Activated naive CD4-positive, alpha-beta T cell treated with anti-CD3 and anti-CD28 coated beads, Interleukin-2, amount 50 U/mL, for 72 hours (primary cell): ENCODE measurements around the gene PARP12. TPM values are rescaled to one million over a fixed set of nuclear protein-coding genes. Genes with fewer than 3 reads are reported as not detected.
"Not testable (repeated sequence)": the region's sequence is repeated elsewhere in the genome, so short reads cannot be mapped to it uniquely, and the experiment has no call there.

Source experiments
- ATAC-seq, 2 donors: fragments of 150-1000 bp; cut with Tn5 transposase; 2 replicates each; pipeline ENCODE4 v1.10.0; 2021; ENCODE audit warnings: mild to moderate bottlenecking in 2 of 2, moderate library complexity in 2 of 2
- DNase-seq, 2 donors: peaks; one replicate each; pipeline ENCODE4 v3.0.0; 2021 to 2022; ENCODE audit warnings: low spot score in 2 of 2
- H3K27ac Mint-ChIP-seq, 2 donors: one replicate each; pipeline ENCODE4 v1.8.0; 2022; ENCODE audit warnings: mild to moderate bottlenecking in 2 of 2, mixed read lengths in 2 of 2
- H3K36me3 Mint-ChIP-seq, 2 donors: one replicate each; pipeline ENCODE4 v1.8.0; 2022; ENCODE audit warnings: mixed read lengths in 2 of 2
- H3K9me3 Mint-ChIP-seq, 2 donors: one replicate each; pipeline ENCODE4 v1.8.0; 2022; ENCODE audit warnings: mixed read lengths in 2 of 2
- total RNA-seq, 2 donors: library from RNA; stranded (reverse); gene quantifications; one replicate each; pipeline ENCODE4 v1.2.3, GENCODE V29; 2022

PARP12 gene, protein sequence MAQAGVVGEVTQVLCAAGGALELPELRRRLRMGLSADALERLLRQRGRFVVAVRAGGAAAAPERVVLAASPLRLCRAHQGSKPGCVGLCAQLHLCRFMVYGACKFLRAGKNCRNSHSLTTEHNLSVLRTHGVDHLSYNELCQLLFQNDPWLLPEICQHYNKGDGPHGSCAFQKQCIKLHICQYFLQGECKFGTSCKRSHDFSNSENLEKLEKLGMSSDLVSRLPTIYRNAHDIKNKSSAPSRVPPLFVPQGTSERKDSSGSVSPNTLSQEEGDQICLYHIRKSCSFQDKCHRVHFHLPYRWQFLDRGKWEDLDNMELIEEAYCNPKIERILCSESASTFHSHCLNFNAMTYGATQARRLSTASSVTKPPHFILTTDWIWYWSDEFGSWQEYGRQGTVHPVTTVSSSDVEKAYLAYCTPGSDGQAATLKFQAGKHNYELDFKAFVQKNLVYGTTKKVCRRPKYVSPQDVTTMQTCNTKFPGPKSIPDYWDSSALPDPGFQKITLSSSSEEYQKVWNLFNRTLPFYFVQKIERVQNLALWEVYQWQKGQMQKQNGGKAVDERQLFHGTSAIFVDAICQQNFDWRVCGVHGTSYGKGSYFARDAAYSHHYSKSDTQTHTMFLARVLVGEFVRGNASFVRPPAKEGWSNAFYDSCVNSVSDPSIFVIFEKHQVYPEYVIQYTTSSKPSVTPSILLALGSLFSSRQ
- total RNA-seq: 10 to 100 TPM; 37.0 to 57.6 TPM

GRCh38 chr7:140062528-140063299 is at the start of gene PARP12:
Gene PARP12 (minus strand): TSS chr7:140062951. CDS start chr7:140062847, 104 bp downstream.
- ATAC-seq: peak; percentile 81 to 83
- H3K27ac Mint-ChIP-seq: peak within 1 kb of the TSS; percentile 65 to 84
- peaks cover 24 to 42% of the 10 kb centered on the region in 2 donors for H3K36me3 Mint-ChIP-seq
- DNase-seq: peak; percentile 85 to 88
- H3K9me3 Mint-ChIP-seq: peaks cover 19 to 21% of the 10 kb centered on the region in 2 donors

DNA sequence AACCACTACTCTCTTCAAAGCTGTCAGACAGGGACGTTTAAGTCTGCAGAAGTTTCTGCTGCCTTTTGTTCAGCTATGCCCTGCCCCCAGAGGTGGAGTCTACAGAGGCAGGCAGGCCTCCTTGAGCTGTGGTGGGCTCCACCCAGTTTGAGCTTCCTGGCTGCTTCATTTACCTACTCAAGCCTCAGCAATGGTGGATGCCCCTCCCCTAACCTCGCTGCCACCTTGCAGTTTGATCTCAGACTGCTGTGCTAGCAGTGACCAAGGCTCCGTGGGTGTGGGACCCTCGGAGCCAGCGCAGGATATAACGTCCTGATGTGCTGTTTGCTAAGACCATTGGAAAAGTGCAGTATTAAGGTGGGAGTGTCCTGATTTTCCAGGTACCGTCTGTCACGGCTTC is 46.0 kb upstream of the PARP12 start:
- H3K36me3 Mint-ChIP-seq: peaks cover 4 to 45% of the 10 kb centered on the region in 2 donors
- not testable (repeated sequence) for H3K9me3 Mint-ChIP-seq, ATAC-seq, H3K27ac Mint-ChIP-seq, DNase-seq

GRCh38 chr7:140096459-140096858 is 33.7 kb upstream of the PARP12 start:
- ATAC-seq (no peak), DNase-seq (no peak)
- Mint-ChIP-seq H3K36me3 (peaks cover 0 to 35% of the 10 kb centered on the region in 2 donors), H3K9me3 (no peaks in the 10 kb centered on the region), H3K27ac (no peak overlapping the region)

- Mint-ChIP-seq H3K36me3 (peaks cover 0 to 37% of the 10 kb centered on the region in 2 donors), H3K9me3 (no peaks in the 10 kb centered on the region), H3K27ac (no peak overlapping the region)
- ATAC-seq: no peak
- DNase-seq: no peak
These were observed 30.6 kb upstream of the PARP12 start for GRCh38 chr7:140093375-140093774.

- Mint-ChIP-seq H3K9me3 (no peaks in the 10 kb centered on the region), H3K27ac (peak overlapping the region in 1 of 2 donors; percentile 50)
- ATAC-seq: peak; percentile 42 to 56
These were observed 22.7 kb upstream of the PARP12 start for GRCh38 chr7:140085447-140085846.

GRCh38 chr7:140084972-140085371 is 22.2 kb upstream of the PARP12 start:
- ATAC-seq (peak; percentile 78 to 79), DNase-seq (no peak)
- Mint-ChIP-seq H3K9me3 (no peaks in the 10 kb centered on the region), H3K36me3 (no peaks in the 10 kb centered on the region), H3K27ac (peak overlapping the region; percentile 25 to 50)

More at GRCh38 chr7:140085447-140085846, 22.7 kb upstream of the PARP12 start:
- H3K36me3 Mint-ChIP-seq: no peaks in the 10 kb centered on the region
- DNase-seq: no peak

GRCh38 chr7:140084142-140084655 is 21.4 kb upstream of the PARP12 start:
- peak overlapping the region in 1 of 2 donors; percentile 57 for H3K27ac Mint-ChIP-seq
- H3K36me3 Mint-ChIP-seq: no peaks in the 10 kb centered on the region
- H3K9me3 Mint-ChIP-seq: no peaks in the 10 kb centered on the region
- ATAC-seq: peak in 1 of 2 donors; percentile 49
- DNase-seq: no peak

GRCh38 chr7:140082770-140083169 is 20.0 kb upstream of the PARP12 start:
- DNase-seq (no peak), ATAC-seq (no peak)
- Mint-ChIP-seq H3K36me3 (no peaks in the 10 kb centered on the region), H3K9me3 (no peaks in the 10 kb centered on the region), H3K27ac (peak overlapping the region in 1 of 2 donors; percentile 28)

- peak overlapping the region in 1 of 2 donors; percentile 2 for H3K27ac Mint-ChIP-seq
- no peaks in the 10 kb centered on the region for H3K9me3 Mint-ChIP-seq
- no peak for DNase-seq
- no peak for ATAC-seq
- no peaks in the 10 kb centered on the region for H3K36me3 Mint-ChIP-seq
These were observed 19.1 kb upstream of the PARP12 start for GRCh38 chr7:140081774-140082425.

- Mint-ChIP-seq H3K9me3 (no peaks in the 10 kb centered on the region), H3K27ac (peak overlapping the region in 1 of 2 donors; percentile 9), H3K36me3 (no peaks in the 10 kb centered on the region)
- DNase-seq (no peak), ATAC-seq (no peak)
These were observed 18.2 kb upstream of the PARP12 start for GRCh38 chr7:140080919-140081318.

- DNase-seq: no peak
- Mint-ChIP-seq H3K27ac (peak overlapping the region in 1 of 2 donors; percentile 4), H3K36me3 (no peaks in the 10 kb centered on the region), H3K9me3 (no peaks in the 10 kb centered on the region)
- ATAC-seq: peak in 1 of 2 donors; percentile 21
These were observed 16.4 kb upstream of the PARP12 start for GRCh38 chr7:140079121-140079536.

DNA sequence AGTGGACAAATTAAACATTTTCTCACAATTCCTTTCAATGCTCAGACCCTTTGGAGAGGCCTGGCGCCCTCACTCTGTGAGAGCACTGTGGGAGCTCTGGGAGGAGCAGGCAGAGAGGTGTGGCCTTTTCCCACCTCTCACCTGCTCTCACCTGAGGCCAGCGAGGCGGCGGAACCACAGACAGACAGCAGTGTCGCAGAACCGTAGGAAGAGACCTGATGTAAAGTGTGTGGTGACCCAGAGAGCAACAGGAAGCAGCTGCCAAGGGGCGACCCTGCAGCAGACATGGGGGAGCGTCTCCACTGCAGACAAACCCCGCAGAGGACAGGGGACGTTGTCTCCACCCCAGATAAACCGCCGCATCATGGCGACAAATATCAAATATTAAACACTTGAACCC is 15.6 kb upstream of the PARP12 start:
- no peak overlapping the region for H3K27ac Mint-ChIP-seq
- no peaks in the 10 kb centered on the region for H3K9me3 Mint-ChIP-seq
- DNase-seq (no peak), ATAC-seq (no peak)
- H3K36me3 Mint-ChIP-seq: no peaks in the 10 kb centered on the region

- no peak for ATAC-seq
- peaks cover 0 to 5% of the 10 kb centered on the region in 2 donors for H3K9me3 Mint-ChIP-seq
- H3K27ac Mint-ChIP-seq: no peak overlapping the region
These were observed 12.0 kb upstream of the PARP12 start for GRCh38 chr7:140074780-140075179.

DNA sequence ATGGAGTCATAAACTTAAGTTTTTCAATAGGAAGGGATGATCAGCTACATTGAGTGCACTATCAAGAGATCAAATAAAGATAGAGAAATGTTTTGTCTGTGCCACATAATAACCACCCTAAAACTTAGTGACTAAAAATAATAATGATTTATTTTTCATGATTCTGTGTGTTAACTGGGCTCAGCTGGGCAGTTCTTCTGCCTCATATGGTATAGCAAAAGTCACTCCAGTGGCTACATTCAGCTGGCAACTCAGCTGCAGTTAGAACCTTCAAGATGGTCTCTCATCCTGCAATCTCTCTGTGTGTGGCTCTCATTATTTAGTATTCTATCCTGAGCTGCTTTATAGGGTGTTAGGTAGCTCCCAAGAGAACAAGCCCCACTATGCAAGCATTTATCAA is 7.8 kb upstream of the PARP12 start:
- ATAC-seq: no peak
- no peak for DNase-seq
- peaks cover 18 to 32% of the 10 kb centered on the region in 2 donors for H3K36me3 Mint-ChIP-seq
- H3K9me3 Mint-ChIP-seq: peaks cover 19 to 24% of the 10 kb centered on the region in 2 donors
- no peak overlapping the region for H3K27ac Mint-ChIP-seq

More at GRCh38 chr7:140074780-140075179, 12.0 kb upstream of the PARP12 start:
- DNase-seq: no peak
- H3K36me3 Mint-ChIP-seq: peaks cover 0 to 3% of the 10 kb centered on the region in 2 donors

DNA sequence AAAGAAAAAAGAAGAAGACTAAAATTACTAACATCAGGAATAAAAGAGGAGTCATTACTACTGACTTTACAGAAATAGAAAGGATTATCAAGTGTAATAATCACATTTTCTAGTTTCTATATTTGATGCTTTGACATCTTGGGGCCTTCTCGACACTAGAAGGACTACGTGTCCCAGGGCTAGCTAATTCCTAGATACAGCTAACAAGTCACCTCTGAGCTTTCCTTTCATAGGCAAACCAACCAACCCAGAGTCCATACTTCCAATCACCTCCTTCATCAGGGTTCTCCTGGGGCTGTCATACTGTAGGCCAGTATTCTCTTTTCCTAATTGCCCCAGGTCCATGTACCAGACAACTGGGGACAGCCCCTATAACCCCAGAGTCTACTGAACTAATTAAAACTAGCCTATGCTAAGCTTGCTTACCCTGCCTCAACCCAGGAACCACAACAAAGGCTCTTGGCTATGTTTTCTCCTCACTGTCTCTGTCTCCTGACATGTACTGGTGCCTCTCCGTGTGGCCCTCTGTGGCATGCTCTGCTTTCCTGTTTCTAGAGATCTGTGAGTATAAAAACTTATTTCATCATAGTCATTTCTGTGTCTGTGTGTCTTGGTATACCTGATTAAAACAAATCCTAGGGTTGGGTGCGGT is 6.7 kb upstream of the PARP12 start:
- DNase-seq (no peak), ATAC-seq (peak; percentile 59)
- Mint-ChIP-seq H3K27ac (no peak overlapping the region), H3K36me3 (peaks cover 18 to 33% of the 10 kb centered on the region in 2 donors), H3K9me3 (peaks cover 19 to 25% of the 10 kb centered on the region in 2 donors)
